Stimulated activated CD8-positive, alpha-beta memory T cell treated with anti-CD3 and anti-CD28 coated beads, Interleukin-2, amount 100 ng/mL, for 48 hours (primary cell): ENCODE results near the gene GIGYF2.
"Not testable (repeated sequence)": the region's sequence is repeated elsewhere in the genome, so short reads cannot be mapped to it uniquely, and the experiment has no call there.

Source experiments
- DNase-seq, 2 donors: peaks; one replicate each; pipeline ENCODE4 v3.0.0-alpha.2; 2020; ENCODE audit warnings: low read depth in 2 of 2

GIGYF2 gene

DNA sequence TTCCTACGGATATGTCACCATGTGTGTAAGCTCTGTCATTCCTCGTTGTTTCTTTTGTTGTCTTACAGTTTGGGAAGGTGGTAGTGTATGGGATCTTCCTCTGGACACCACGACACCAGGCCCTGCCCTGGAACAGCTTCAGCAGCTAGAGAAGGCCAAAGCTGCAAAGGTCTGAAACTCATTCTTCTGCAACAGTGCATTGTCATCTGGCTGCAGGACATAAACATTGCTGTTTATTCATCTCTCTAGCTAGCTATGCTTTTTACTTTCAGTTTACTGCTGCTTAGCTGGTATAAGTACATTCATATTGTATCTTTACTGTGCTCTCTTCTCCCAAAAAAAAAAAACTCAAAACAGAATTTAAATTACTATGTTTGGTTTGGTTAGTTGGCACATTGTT lies 118.4 kb downstream of the GIGYF2 start:
- DNase-seq, result no peak

DNA sequence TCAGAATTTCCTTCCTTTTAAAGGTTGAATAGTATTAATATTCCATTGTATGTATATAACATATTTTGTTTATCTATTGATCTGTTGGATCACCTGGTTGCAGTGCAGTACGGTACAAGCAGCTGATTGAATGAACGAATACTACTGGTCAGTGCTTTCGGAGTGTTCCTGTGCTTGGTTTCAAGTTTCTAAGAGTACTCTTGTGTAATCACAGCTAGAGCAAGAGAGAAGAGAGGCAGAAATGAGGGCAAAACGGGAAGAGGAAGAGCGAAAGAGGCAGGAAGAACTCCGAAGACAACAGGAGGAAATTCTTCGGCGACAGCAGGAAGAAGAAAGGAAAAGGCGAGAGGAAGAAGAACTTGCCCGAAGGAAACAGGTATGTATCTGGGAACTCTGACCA lies 119.5 kb downstream of the GIGYF2 start:
- DNase-seq, result no peak

DNA sequence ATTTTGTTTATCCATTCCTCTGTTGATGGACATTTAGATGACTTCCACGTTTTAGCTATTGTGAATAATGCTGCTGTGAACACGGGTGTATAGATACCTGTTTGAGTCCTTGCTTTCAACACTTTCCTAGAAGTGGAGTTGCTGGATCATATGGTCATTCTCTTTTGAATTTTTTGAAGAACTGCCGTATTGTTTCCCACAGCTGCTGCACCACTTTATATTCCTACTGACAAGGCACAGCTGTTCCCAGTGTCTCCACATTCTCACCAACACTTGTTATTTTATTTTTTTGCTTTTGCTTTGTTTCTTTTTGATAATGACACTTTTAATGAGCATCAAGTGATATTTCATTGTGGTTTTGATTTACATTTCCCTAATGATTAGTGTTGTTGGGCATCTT lies 120.6 kb downstream of the GIGYF2 start:
- DNase-seq, result no peak

DNA sequence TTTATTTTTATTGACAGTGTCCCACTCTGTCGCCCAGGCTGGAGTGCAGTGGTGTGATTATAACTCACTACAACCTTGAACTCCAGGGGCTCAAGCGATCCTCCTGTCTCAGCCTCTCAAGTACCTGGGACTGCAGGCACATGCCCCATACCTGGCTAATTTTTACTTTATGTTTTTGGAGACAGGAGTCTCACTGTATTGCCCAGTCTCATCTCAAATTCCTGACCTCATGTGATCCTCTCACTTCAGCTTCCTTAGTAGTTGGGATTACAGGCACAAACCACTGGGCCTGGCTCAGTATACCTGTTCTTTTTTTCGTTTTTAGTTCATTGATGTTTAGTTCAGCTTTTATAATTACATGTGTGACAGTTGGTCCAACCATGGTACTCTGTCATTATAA lies 132.9 kb downstream of the GIGYF2 start:
- no peak for DNase-seq

DNA sequence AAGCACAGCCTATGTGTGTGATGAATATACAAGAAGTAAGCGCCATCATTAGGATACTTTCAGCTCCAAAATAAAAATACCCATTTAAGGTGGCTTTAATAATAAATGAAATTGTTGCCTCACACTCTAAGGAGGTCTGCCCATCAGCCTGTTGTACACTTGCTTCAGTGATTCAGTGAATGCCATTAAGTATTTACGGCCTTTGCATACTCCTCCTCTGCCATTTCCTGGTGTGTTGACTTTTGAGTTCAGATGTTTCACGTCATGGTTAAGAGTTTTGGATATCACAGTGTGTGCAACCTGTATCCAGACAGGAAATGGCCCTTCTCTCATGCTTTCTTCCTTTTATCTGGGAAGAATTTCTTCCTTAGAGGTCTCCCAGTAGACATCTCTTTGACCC lies 134.4 kb downstream of the GIGYF2 start:
- DNase-seq, result no peak

DNA sequence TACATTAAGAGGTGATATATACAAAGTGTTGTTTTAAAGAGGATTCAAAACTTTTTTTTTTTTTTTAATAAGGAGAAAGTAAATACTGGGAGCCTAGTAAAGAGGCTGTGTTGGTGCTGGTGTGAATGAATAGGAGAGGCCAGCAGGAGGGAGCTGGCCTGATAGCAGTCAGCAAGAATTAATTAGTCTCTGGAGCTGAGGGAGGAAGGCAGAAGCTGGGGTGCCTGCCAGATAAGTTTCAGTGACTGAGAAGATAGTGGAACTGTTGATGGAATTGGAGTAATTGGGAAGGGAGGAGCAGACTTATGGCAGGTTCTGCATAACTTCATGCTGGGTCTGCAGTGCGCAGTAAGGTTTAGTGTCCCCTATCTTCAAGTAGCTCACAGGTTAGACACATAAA lies 136.7 kb downstream of the GIGYF2 start:
- DNase-seq, result no peak

DNA sequence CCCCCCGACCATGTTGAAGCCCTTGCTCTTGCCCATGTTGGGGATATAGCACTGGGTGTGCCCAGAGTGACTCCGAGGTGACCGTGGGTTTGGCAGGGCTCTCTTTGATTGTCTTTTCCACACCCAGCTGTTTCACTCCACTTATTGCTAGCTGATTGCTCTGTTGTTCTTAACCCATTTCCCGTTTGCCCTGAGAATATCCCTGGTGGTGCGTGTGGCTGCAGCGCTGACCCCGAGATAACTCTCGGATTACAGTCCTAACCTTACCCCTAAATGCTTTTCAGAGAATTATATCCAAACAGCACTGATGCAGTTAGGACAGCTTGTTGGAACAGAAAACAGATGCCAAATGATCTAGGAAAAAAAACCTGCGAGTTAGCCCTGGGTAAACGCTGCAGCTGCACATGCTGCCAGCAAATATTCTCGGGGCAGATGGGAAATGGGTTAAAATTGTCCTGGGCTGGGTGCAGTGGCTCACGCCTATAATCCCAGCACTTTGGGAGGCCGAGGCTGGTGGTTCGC lies 138.6 kb downstream of the GIGYF2 start:
- DNase-seq, result no peak

DNA sequence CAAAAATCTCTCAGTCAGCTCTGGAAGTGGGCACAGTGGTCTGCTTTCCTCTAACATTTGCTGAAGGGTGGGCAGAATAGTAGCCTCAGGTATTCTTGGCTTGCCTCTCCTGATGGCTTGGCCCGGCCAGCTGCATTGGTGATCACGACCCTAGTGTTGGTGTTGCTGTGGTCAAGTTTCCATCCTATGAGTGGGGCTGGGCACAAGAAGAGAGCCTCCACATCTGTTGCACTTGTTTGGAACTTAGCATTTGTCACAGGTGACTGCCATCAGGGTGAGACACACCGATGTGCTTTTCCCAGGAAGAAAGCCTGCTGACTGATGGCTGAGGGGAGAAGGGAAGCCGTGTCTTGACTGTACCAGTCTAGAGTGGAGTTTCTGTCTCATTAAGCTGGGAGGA lies 139.8 kb downstream of the GIGYF2 start:
- no peak for DNase-seq

DNA sequence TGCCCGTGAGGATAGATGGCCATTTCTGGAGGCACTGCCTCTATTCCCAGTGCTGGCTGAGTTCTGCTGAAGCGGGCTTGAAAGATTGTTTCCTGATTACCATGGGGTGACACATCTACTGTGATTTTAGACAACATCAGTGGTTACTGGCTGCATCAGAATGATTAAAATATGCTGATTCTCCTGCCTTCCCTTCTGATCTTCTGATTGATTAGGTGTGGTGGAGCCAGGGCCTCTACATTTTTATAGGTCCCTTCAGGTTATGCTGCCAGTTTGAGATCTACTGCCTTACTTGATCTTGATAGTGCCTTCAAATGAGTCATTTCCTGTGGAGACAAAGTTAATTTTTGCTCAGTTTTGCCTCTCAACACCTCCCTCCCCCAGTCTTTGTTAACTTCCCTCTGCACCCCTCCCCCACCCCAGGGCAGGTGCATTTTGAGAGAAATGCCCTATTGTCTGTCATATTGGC lies 141.3 kb downstream of the GIGYF2 start:
- DNase-seq, result peak; percentile 30 to 34

DNA sequence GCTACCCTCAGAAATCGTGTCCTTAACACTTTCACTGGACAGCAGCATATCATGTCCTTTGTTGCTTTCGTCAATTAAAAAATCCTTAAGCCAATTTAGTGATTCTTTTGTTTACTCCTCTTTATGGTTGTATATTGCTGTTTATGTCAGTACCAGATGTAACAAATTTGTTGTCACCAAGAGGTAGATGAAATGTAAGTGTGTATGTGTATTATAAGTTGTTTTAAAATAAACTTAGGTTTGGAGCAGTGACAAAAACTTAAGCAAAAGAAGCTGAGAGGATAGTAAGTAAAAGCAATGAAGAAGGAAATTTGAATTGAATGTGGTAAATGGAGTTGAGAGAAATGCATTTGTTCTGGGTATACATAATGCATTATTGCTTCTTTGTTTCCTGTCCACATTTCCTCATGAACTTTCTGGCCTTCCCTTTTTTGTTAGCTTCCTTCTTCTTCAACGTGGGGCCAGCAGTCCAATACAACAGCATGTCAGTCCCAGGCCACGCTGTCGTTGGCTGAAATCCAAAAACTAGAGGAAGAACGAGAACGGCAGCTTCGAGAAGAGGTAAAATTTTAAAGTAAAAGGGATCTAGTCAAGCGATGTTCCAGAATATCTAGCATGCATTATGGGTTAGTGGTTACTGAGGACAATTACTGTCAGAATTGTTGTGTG lies 142.4 kb downstream of the GIGYF2 start:
- no peak for DNase-seq

DNA sequence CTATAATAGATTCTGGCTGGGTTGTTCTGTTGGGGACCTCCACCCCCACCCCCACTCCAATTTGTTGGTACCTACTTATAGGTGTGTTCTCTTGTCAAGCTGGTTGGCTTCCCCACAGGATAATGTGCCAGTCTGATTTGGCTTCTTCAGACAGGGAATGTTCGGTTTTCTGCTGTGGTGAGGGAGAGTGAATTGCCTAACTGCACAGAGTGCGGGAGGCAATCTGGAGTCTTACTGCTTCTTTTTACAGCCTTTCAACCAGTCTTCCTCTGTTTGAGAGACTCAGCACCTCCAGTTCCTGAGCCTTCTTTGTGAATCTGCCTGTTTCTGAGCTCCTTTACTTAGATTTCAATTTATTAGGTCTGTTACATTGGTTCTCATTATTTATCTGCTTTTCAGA lies 145.6 kb downstream of the GIGYF2 start:
- DNase-seq, result no peak

DNA sequence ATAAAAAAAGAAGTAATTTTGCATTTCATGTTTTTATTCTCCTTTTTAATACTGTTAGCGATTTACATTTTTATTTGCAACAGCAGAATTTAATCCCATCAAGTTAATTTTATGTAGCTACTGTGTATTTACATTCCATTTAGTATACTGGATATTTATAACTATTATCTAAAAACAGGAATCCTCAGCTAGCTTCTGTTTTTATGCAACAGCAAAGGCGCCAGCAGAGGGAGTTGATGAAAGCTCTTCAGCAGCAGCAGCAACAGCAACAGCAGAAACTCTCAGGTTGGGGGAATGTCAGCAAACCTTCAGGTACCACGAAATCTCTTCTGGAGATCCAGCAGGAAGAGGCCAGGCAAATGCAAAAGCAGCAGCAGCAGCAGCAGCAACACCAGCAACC lies 146.7 kb downstream of the GIGYF2 start:
- DNase-seq, result no peak

DNA sequence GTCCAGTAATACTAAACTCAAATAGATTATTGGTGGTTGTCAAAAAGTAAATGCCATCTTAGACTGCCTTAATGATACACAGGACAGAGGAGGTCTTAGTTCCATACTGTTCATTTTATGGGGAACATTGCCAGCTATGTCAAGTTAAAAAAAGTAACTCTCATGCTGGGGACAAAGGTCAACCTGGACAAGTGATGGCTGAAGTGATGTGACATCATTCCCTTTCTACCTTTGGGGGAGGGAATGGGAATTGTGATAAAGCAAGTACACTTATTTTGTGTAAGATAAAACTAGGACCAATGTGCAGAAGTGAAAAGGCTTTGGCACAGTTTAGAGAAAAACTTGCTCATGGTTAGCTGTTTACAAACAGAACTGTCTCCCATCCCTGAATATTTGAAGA lies 148.9 kb downstream of the GIGYF2 start:
- DNase-seq, result no peak

DNA sequence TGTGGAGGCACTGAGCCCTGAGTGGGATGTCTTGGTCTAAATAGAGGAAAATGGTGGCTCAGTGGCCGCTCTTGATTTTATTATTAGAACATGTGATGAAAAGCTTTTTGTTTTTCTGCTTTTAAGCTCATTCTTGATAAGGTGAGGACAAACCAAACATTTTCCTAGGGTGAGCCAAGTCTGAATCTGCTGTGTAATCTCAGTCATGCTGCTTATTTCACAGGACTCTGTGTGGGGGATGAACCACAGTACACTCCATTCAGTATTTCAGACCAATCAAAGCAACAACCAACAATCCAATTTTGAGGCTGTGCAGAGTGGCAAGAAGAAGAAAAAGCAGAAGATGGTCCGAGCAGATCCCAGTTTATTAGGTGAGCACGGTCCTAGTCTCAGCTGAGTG lies 152.9 kb downstream of the GIGYF2 start:
- DNase-seq, result no peak

DNA sequence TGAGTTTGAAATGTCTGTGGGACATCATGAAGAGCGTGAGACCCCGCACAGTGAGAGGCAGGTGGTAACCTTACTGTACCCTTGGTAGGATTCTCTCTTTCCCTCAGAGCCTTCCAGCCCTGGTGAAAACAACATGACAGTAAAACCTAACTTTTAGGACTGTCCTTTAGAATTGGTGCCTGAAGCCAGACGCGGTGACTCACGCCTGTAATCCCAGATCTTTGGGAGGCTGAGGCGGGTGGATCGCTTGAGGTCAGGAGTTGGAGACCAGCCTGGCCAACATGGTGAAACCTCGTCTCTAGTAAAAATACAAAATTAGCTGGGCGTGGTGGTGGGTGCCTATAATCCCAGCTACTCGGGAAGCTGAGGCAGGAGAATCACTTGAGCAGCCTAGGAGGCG lies 154.9 kb downstream of the GIGYF2 start:
- not testable (repeated sequence) for DNase-seq

DNA sequence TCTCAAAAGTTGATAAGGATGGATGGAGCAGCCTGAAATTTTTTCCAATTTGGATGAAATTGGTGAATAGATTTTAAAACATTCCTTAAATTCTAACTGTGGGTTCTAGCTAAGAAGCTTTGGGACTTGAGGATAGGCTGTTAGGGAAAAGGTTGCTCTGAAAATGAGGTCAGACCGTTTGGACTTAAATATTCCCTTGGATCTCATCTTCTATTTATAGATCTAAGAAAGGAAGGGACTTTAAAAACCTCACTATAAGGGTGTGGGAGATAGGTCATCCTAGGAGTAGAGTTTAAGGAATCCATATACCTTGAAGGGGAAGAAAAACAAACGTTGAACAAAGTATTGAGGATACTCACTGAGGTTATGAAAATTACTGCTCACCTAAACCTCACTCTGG lies 155.5 kb downstream of the GIGYF2 start:
- no peak for DNase-seq

DNA sequence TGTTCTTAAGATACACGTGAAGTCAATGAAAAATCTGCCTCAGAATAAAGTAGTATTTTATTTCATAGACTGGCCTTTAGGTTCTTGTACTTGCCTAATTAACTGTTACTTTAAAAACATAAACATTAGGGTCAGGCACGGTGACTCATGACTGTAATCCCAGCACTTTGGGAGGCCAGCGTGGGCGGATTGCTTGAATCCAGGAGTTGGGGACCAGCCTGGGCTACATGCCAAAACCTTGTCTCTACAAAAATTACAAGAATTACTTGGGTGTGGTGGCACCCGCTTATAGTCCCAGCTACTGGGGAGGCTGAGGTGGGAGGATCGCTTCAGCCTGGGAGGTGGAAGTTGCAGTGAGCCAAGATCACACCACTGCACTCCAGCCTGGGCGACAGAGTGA lies 157.0 kb downstream of the GIGYF2 start:
- DNase-seq, result no peak

DNA sequence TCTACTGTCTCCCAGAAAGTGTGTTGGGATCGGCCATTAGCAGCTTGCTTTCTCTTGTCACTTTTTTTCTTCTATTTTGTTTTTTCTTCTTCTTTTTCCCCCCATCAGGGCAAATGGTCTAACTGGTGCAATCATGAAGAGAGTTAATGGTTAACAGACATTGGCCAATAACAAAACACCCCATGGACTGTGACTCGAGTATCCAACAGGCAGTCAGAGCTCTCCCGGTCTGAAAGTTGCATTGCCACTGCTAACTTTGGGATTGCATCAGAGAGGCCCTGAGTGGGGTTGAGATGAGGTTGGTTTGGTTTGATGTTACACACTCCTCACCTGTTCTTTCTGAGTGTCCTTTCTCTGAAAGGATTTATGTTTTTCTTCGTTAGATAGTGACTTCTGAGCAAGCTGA lies 160.0 kb downstream of the GIGYF2 start:
- no peak for DNase-seq

DNA sequence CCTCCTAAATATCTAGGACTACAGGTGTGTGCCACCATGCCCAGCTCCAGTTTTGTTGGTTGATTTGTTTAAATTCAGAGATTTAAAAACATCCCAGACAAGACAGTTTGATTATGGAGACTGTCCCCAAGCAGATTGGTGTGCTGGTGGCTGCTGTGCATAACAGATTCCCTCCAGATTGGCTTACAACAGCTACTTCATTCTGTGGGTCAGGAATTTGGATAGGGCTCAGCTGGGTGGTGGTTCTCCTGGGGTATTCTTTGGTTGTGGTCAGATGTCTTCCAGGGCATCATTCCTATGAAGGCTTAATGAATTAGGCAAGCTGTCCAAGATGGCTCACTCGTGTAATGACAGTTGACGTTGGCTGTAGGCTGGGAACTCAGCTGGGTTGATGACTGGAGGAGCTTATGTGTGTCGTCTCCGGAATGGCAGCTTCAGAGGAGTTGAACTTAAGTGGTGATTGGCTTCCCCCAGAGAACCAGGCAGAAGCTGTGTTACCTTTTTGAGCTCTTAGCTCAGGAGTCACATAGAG lies 162.3 kb downstream of the GIGYF2 start:
- DNase-seq, result no peak

DNA sequence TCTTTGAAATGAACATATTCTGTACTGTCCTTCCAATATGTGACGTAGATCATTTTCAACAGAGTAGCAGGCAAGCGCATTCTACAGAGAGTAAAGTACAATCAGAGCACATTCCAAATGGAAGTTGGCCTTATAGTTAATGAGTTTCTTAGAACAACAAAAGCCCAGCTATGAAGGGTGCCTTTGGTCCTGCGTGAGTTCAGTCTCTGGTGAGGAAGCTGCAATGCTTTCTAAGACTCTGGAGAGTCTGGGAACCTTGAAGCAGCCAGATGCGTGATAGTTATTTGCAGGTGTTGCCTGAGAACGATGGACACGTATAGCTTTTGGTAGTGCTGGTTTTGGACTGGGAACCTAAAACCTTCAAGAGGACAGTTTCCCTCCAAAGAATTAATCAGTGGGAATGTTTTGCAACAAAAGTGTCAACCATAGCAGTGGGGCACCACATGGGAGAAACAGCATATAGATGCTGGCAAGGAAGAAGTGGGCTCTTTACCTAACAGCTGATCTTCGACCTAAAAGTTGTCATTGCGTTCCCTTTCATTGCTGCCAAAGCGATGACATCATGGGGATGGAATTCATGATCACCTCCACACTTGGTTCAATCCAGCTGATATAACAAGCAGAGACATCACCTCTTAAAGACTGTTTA lies 163.6 kb downstream of the GIGYF2 start:
- DNase-seq, result no peak

DNA sequence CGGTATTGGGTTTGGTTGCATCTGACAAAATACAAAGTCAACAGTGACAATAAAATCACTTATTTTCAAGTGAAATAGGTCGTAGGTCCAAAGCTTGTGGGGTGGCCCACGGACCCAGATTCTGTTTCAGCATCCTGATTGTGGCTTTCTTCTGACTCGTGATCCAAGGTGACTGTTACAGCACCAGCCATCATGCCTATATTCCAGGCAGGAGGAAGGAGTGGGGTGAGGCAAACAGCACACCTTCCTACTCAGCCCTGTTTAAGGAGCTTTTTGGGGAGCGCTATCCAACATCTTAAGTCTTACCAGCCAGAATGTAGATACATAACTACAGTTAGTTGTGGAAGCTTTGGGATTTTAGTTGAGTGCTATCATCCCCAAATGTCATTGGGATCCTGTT lies 164.2 kb downstream of the GIGYF2 start:
- DNase-seq, result no peak

DNA sequence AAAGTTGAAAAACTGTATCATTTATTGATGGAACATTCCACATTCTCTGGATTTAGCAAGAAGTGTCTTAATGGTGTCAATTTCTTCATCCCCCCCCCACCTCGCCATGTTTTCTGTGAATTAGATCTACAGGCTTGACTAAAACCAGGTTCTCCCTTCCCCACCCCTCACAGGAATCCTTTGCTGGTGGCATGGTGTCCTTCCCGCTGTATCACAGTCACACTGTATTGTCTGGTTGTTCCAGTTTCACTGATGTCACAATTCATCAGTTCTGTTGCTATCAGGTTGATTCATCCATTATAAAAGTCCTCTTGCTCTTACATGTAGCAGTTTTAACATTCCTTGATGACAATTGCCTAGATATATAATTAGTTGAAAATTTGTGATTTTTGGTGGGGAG lies 166.9 kb downstream of the GIGYF2 start:
- DNase-seq, result no peak

DNA sequence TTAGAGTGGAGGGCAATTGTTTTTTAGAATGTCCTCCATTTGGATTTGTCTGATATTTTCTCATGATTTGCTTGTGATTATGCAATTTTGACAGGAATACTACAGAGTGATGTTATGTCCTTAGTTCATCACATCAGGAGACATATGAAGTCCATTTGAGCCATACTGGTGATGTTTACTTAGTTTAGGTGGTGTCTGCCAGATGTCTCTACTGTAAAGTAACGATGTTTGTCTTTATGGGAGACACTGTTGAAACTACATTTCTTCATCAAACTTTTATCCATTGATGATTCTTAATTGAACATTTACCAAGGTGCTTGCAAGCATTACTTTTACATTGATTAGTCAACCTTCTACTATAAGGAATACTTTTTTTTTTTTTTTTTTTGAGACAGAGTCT lies 168.0 kb downstream of the GIGYF2 start:
- no peak for DNase-seq
